SU-DHL-6 (cell line): Measurements from ENCODE around the gene ACAD10.

Source experiments
- H2AFZ ChIP-seq: fragments of 200-600 bp; sonication (generic); 2 replicates; pipeline ENCODE4 v1.6.1; 2014; ENCODE audit warnings: low read depth, mild to moderate bottlenecking, moderate library complexity, mixed read lengths, antibody characterized with exemption, low read length; ENCODE audit not compliant: severe bottlenecking
- H3F3A ChIP-seq: fragments of 200-600 bp; shearing (Covaris generic); 2 replicates; pipeline ENCODE4 v1.6.0; 2016; ENCODE audit warnings: antibody characterized with exemption, mild to moderate bottlenecking; ENCODE audit not compliant: insufficient read depth
- H3K27ac ChIP-seq: fragments of 200-600 bp; sonication (generic); 2 replicates; pipeline ENCODE4 v1.5.1; 2016; ENCODE audit warnings: low read depth, mild to moderate bottlenecking, low read length, moderate library complexity, mixed read lengths
- H3K27me3 ChIP-seq: fragments of 200-600 bp; sonication (generic), shearing (Covaris generic); 2 replicates; pipeline ENCODE4 v1.6.0; 2014; ENCODE audit warnings: mild to moderate bottlenecking, low read length
- H3K36me3 ChIP-seq: fragments of 200-600 bp; sonication (generic); 2 replicates; pipeline ENCODE4 v1.6.1; 2014; ENCODE audit warnings: mild to moderate bottlenecking, low read length, mixed read lengths
- H3K4me2 ChIP-seq: fragments of 300-600, 200-600 bp; shearing (Covaris generic), sonication (generic); 2 replicates; pipeline ENCODE4 v1.6.0; 2014; ENCODE audit warnings: low read length, low read depth, mild to moderate bottlenecking; ENCODE audit not compliant: poor library complexity, severe bottlenecking
- H3K4me3 ChIP-seq: fragments of 200-600 bp; sonication (generic); 2 replicates; pipeline ENCODE4 v1.5.1; 2014; ENCODE audit warnings: antibody characterized with exemption, low read length, mild to moderate bottlenecking, mixed read lengths; ENCODE audit not compliant: insufficient read depth, poor library complexity, severe bottlenecking
- H3K79me2 ChIP-seq: fragments of 200-600 bp; sonication (generic); 2 replicates; pipeline ENCODE4 v1.6.1; 2014; ENCODE audit warnings: mild to moderate bottlenecking, low read length, moderate library complexity; ENCODE audit not compliant: insufficient read depth
- H3K9ac ChIP-seq: fragments of 200-600 bp; sonication (generic); 2 replicates; pipeline ENCODE4 v1.7.0; 2014; ENCODE audit warnings: mild to moderate bottlenecking, low read length
- H3K9me2 ChIP-seq: fragments of 200-600 bp; sonication (generic); replicated peaks from 2 replicates; pipeline ENCODE4 v1.6.1; 2014; ENCODE audit warnings: low read length; ENCODE audit not compliant: insufficient read depth
- H3K9me3 ChIP-seq: fragments of 200-600 bp; sonication (generic); 2 replicates; pipeline ENCODE4 v1.6.1; 2014; ENCODE audit warnings: low read length, mixed read lengths; ENCODE audit not compliant: insufficient read depth
- H4K20me1 ChIP-seq: fragments of 200-600 bp; sonication (generic); 2 replicates; pipeline ENCODE4 v1.6.1; 2014; ENCODE audit warnings: low read depth, mild to moderate bottlenecking, antibody characterized with exemption, low read length, moderate library complexity, mixed read lengths
- EZH2phosphoT487 ChIP-seq: fragments of 200-600 bp; sonication (generic), shearing (Covaris generic); conservative IDR thresholded peaks from 2 replicates; pipeline ENCODE4 v1.6.1; 2018; ENCODE audit warnings: mild to moderate bottlenecking, antibody characterized with exemption, low read length, moderate library complexity, mixed read lengths
- TF ChIP-seq, protein P1 (sequence below): fragments of 200-600 bp; sonication (generic); IDR thresholded peaks from one replicate; pipeline ENCODE4 v1.5.1; 2017; ENCODE audit warnings: antibody characterized with exemption, mild to moderate bottlenecking, low read length, moderate library complexity; ENCODE audit not compliant: insufficient read depth, poor library complexity, severe bottlenecking

The ACAD10 gene

DNA sequence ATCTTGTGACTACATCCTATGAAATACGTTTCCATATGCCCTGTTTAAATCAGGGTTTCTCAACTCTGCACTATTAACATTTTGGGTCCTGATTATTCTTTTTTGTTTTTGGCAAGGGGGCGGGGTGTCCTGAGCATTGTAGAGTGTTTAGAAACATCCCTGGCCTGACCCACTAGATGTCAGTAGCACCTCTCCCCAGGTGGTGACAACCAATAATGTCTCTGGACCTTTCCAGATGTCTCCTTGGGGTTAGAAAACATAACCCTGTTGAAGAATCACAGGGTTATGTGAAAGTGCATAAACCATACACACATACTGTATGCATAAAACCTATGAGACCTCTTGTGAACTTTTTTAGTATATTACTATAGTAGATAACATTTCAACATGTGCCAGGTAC, 1.4 kb downstream of the ACAD10 start:
- H3K79me2 ChIP-seq: peaks cover 34% of the 10 kb centered on the region
- H2AFZ ChIP-seq: no peak overlapping the region
- TF ChIP-seq, protein P1, sequence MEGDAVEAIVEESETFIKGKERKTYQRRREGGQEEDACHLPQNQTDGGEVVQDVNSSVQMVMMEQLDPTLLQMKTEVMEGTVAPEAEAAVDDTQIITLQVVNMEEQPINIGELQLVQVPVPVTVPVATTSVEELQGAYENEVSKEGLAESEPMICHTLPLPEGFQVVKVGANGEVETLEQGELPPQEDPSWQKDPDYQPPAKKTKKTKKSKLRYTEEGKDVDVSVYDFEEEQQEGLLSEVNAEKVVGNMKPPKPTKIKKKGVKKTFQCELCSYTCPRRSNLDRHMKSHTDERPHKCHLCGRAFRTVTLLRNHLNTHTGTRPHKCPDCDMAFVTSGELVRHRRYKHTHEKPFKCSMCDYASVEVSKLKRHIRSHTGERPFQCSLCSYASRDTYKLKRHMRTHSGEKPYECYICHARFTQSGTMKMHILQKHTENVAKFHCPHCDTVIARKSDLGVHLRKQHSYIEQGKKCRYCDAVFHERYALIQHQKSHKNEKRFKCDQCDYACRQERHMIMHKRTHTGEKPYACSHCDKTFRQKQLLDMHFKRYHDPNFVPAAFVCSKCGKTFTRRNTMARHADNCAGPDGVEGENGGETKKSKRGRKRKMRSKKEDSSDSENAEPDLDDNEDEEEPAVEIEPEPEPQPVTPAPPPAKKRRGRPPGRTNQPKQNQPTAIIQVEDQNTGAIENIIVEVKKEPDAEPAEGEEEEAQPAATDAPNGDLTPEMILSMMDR: peak; percentile 62
- no peak for TF ChIP-seq EZH2phosphoT487

DNA sequence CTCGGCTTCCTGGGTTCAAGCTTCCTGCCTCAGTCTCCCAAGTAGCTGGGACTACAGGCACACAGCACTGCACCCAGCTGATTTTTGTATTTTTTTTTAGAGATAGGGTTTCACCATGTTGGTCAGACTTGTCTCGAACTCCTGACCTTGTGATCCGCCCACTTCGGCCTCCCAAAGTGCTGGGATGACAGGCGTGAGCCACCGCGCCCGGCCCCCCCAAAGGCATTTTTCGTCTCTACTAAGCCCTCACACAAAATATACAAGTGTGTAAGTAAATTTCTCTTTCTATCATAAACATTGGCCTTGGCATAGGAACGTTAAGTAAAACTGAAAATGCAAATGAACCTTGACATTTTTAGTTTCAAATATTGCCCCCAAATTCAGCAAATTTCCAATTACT, 2.1 kb downstream of the ACAD10 start:
- Histone ChIP-seq H2AFZ (no peak overlapping the region), H4K20me1 (no peaks in the 10 kb centered on the region), H3K9me2 (no peaks in the 10 kb centered on the region), H3K4me3 (no peak overlapping the region), H3F3A (peaks cover 10% of the 10 kb centered on the region; the same call in 1 of the 2 replicates), H3K36me3 (no peaks in the 10 kb centered on the region), H3K9ac (no peak overlapping the region), H3K27ac (no peak overlapping the region), H3K9me3 (no peaks in the 10 kb centered on the region), H3K4me2 (no peak overlapping the region), H3K27me3 (no peaks in the 10 kb centered on the region), H3K79me2 (peaks cover 34% of the 10 kb centered on the region)
- TF ChIP-seq, protein P1: no peak
- no peak for TF ChIP-seq EZH2phosphoT487

More for the DNA sequence above, 1.4 kb downstream of the ACAD10 start:
- peak overlapping the region; percentile 92 for H3K4me3 ChIP-seq
- peaks cover 10% of the 10 kb centered on the region; the same call in 1 of the 2 replicates for H3F3A ChIP-seq
- H3K27me3 ChIP-seq: no peaks in the 10 kb centered on the region
- peak overlapping the region; percentile 71 for H3K4me2 ChIP-seq
- H3K9me2 ChIP-seq: no peaks in the 10 kb centered on the region
- H3K9me3 ChIP-seq: no peaks in the 10 kb centered on the region
- H3K9ac ChIP-seq: peak overlapping the region; percentile 92; the same call in 1 of the 2 replicates
- no peaks in the 10 kb centered on the region for H3K36me3 ChIP-seq
- no peaks in the 10 kb centered on the region for H4K20me1 ChIP-seq
- H3K27ac ChIP-seq: peak overlapping the region; percentile 80; the same call in 1 of the 2 replicates

DNA sequence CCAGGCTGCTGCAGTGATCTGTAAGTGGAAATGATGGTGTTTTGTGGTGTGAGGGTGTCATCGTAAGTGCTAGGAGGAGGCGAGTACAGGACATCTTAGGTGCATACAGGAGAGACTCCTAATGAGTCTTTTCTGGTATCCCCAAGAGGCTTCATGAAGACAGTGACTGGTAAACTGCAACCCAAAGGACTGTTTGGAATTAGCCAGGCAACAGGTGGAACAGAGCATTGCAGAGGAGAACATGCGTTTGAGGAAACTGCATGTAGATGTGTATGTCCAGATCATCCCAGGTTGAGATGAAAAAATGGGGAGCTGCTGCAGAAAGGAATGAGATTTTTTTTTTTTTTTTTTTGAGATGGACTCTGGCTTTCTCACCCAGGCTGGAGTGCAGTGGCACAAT, 5.4 kb downstream of the ACAD10 start:
- Histone ChIP-seq H3K27me3 (no peaks in the 10 kb centered on the region), H2AFZ (no peak overlapping the region), H3K27ac (no peak overlapping the region), H3K4me3 (no peak overlapping the region), H3K9me2 (no peaks in the 10 kb centered on the region), H3K4me2 (no peak overlapping the region), H3K9ac (no peak overlapping the region), H3F3A (peaks cover 10% of the 10 kb centered on the region; the same call in 1 of the 2 replicates), H4K20me1 (no peaks in the 10 kb centered on the region), H3K36me3 (no peaks in the 10 kb centered on the region), H3K9me3 (no peaks in the 10 kb centered on the region), H3K79me2 (peaks cover 6% of the 10 kb centered on the region)
- TF ChIP-seq, protein P1: no peak
- no peak for TF ChIP-seq EZH2phosphoT487
